RWPE1 (cell line): ENCODE measurements around the gene SYNE1.
A peak's percentile ranks its signal among the peaks of the same experiment; 100 is the strongest.
"Not testable (repeated sequence)": the region's sequence is repeated elsewhere in the genome, so short reads cannot be mapped to it uniquely, and the experiment has no call there.

ENCODE experiments used
- CTCF ChIA-PET: fragments of 350-600 bp; sonication (Branson Sonifier 250); formaldehyde crosslinking; extraction: SDS; loops from one replicate; lab custom pipeline; 2021; lab: Yijun Ruan, JAX
- POLR2A ChIA-PET: fragments of 400-600 bp; formaldehyde crosslinking; extraction: SDS; loops from one replicate; lab custom pipeline; 2020; ENCODE audit warnings: antibody characterized with exemption; ENCODE audit not compliant: low non-redundant PET; lab: Yijun Ruan, JAX
- DNase-seq: peaks from one replicate; pipeline ENCODE4 v3.0.0; 2012; ENCODE audit warnings: low spot score
- H3K27ac ChIP-seq: fragments of 450-650 bp; 2 replicates; pipeline ENCODE4 v1.5.1; 2017
- TF ChIP-seq, protein P1 (sequence below): fragments of 450-650 bp; conservative IDR thresholded peaks from 2 replicates; pipeline ENCODE4 v1.5.1; 2017; ENCODE audit warnings: low read depth, mild to moderate bottlenecking

Gene SYNE1

DNA sequence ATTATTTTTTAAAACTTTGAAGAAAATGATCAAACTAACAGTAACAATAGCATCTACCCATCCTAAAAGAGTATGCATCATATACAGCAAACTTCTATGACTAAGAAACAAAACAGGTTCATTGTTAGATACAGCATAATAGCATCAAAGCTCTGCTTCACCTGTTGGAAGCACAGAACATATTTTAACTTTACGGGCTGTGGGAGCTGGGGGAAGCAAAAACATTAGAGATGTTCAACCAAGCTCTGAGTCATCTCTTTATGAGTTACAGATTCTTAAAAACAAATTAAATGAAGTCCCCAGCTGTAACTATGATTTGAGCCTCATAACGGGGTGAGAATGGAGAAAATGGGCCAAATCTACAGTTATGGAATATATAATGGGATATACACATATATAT is 63.4 kb downstream of the SYNE1 start:
- DNase-seq, result no peak
- ChIA-PET CTCF (no interaction called here), POLR2A (no interaction called here)
- TF ChIP-seq, protein P1, sequence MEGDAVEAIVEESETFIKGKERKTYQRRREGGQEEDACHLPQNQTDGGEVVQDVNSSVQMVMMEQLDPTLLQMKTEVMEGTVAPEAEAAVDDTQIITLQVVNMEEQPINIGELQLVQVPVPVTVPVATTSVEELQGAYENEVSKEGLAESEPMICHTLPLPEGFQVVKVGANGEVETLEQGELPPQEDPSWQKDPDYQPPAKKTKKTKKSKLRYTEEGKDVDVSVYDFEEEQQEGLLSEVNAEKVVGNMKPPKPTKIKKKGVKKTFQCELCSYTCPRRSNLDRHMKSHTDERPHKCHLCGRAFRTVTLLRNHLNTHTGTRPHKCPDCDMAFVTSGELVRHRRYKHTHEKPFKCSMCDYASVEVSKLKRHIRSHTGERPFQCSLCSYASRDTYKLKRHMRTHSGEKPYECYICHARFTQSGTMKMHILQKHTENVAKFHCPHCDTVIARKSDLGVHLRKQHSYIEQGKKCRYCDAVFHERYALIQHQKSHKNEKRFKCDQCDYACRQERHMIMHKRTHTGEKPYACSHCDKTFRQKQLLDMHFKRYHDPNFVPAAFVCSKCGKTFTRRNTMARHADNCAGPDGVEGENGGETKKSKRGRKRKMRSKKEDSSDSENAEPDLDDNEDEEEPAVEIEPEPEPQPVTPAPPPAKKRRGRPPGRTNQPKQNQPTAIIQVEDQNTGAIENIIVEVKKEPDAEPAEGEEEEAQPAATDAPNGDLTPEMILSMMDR, result no peak
- no peak overlapping the region for H3K27ac ChIP-seq

DNA sequence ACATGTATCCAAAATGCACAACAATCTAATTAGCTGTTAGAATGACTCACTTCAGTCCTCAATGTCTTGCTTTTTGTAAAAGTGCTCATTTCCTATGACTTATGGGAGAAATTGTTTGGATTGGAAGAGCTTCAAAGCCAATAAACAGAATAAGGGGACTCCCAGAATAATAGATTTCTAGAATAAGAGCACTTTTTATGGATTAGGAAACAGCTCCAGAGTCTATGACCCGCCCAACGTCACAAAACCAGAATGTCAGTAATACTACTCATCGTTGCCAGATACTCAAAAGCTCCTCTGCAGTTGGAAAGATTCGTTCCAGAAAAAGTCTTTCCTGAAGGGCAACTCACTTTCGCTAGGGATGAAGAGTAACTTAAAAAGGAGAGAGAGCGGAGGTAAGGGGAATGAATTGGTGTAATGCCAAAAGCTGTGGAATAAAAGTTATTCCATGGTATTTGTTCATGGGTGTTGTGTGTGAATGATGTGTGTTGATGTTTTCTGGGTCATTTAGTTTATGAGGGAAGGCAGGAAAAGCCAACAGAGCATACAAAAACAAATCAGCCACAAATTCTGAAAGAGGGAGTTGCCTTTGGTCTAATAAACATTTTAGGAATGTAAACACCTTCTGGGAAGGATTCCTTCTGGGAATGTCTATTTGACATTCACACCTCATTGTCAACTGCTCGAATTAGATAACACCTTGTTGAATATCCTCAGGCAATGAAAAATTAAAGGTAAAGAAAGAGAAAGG is 64.6 kb downstream of the SYNE1 start:
- ChIA-PET CTCF (interaction anchor here (0.6 kb wide), 1 partner anchor 14 kb away, joined by 3 read pairs; no protein-coding TSS in a partner anchor), POLR2A (no interaction called here)
- TF ChIP-seq, protein P1, result no peak
- H3K27ac ChIP-seq, result no peak overlapping the region
- peak; percentile 5 for DNase-seq

DNA sequence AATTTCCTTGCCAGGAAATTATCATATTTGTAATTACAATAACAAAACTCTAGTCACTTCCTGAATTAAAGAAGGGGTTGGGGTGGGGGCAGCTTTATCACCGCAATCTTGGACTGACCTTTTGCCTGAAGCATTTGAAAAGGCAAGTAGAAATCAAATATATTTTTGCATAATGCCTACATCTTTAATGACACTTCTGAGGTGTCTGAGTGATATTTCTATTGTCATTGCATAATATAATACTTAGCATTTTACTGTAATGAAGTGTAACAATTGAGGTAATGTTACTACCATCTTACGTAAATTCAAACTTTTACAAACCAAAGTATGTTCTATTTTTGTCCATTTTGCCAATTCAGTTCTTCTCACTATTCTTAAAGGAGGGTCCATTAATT is 65.2 kb downstream of the SYNE1 start:
- ChIA-PET POLR2A (no interaction called here), CTCF (interaction anchor here (0.6 to 0.7 kb wide), 2 partner anchors 15 to 73 kb away, joined by 3 read pairs; no protein-coding TSS in a partner anchor)
- H3K27ac ChIP-seq, result no peak overlapping the region
- TF ChIP-seq, protein P1, result no peak
- no peak for DNase-seq

DNA sequence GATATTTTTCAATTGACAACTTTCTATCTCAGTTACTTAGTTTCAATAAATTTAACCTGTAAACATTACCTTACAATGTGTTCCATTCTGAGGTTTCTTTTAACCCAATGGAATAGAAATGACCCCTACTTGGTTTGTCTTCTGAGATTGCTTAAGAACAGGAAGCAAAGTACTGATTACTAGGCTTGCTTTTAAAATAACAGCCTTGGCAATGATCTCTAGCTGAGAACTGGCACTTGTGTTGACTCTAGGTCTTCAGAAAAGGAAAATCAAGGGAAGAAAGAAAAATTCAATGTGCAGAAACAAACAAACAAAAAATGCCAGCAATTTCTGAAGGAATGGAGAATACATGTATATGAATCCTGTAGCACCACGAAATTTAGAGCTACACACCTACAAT is 66.1 kb downstream of the SYNE1 start:
- no peak for DNase-seq
- TF ChIP-seq, protein P1, result no peak
- POLR2A ChIA-PET, result no interaction called here
- no peak overlapping the region for H3K27ac ChIP-seq
- CTCF ChIA-PET, result interaction anchor here (0.6 to 0.7 kb wide), 3 partner anchors 72 to 142 kb away, joined by 3 to 7 read pairs (median 3); no protein-coding TSS in a partner anchor

DNA sequence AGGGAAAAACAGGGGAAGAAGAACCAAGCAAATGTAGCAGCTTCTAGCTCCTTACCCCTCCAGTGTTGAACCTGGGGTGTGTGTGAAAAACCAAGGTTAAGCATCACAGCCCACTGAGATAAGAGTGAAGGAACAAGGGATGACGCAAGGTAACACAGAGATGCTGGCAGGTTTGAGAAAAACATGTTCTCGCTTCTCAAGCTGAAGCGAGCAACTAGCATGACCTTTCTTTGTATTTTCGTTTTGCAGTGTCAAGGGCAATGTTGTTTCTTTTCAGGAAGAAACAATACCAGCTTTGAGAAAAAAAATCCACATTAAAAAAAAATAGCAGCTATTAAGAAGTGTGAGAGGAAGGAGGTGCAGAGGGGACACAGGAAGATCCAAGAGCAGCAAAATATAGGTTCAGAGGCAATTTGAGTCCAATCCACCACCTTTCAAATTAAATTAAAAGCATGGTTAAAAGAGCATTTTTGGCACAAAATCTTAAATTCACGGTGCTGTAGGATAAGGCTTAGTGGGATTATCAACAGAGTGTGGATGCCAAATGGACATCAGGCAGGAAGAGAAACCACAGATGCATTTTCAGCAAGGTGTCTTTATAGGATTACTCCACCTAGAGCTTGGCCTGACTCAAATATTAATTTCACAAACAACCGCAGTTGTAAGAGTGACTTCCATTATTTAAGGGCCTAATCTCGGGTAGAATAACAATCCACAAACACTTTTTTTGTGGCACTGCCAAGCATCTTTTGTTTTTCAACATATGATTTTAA is 70.9 kb downstream of the SYNE1 start:
- TF ChIP-seq, protein P1, result no peak
- CTCF ChIA-PET, result interaction anchor here (0.6 kb wide), 2 partner anchors 10 to 405 kb away, joined by 3 to 7 read pairs; no protein-coding TSS in a partner anchor
- H3K27ac ChIP-seq, result no peak overlapping the region
- DNase-seq, result no peak
- POLR2A ChIA-PET, result no interaction called here

DNA sequence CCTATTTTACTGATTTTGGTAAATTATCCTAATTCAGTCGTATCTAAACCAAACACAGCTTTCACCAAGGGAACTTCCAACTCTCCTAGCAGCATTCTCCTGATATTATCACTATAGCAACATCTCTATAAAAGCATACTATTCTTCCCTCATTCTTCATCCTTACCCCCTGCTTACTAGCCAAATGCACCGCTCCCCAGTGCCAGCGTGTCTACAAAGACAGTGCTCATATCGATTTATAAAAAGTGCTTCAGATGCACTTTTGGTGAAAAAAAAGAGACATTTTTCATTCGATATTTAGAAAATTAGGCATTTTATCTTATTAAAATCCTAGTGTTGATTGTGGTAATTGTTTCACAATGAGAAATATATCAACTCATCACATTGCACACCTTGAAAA is 74.0 kb downstream of the SYNE1 start:
- CTCF ChIA-PET, result interaction anchor here (0.6 kb wide), 1 partner anchor 11 kb away, joined by 5 read pairs; no protein-coding TSS in a partner anchor
- POLR2A ChIA-PET, result no interaction called here
- TF ChIP-seq, protein P1, result no peak
- no peak overlapping the region for H3K27ac ChIP-seq
- no peak for DNase-seq

DNA sequence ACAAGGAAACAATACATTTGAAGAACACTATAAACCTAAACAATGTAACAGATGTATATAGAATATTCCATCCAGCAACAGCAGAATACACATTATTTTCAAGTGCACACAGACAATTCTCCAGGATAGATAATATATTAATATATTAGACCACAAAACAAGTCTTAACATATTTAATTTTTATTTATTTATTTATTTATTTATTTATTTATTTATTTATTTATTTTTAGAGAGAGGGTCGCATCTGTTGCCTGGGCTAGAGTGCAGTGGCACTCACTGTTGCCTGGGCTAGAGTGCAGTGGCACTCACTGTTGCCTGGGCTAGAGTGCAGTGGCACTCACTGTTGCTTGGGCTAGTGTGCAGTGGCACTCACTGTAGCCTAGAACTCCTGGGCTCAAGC is 78.4 kb downstream of the SYNE1 start:
- CTCF ChIA-PET, result interaction anchor here (0.6 kb wide), 1 partner anchor 120 kb away, joined by 3 read pairs; no protein-coding TSS in a partner anchor
- H3K27ac ChIP-seq, DNase-seq, POLR2A ChIA-PET: not testable (repeated sequence)
